GM21390 (cell line): ENCODE results near the gene C10orf90.

Source experiments
- ATAC-seq: cut with Tn5 transposase; IDR thresholded peaks from one replicate; pipeline ENCODE4 v1.9.1; 2021; ENCODE audit not compliant: unreplicated experiment

Gene C10orf90

DNA sequence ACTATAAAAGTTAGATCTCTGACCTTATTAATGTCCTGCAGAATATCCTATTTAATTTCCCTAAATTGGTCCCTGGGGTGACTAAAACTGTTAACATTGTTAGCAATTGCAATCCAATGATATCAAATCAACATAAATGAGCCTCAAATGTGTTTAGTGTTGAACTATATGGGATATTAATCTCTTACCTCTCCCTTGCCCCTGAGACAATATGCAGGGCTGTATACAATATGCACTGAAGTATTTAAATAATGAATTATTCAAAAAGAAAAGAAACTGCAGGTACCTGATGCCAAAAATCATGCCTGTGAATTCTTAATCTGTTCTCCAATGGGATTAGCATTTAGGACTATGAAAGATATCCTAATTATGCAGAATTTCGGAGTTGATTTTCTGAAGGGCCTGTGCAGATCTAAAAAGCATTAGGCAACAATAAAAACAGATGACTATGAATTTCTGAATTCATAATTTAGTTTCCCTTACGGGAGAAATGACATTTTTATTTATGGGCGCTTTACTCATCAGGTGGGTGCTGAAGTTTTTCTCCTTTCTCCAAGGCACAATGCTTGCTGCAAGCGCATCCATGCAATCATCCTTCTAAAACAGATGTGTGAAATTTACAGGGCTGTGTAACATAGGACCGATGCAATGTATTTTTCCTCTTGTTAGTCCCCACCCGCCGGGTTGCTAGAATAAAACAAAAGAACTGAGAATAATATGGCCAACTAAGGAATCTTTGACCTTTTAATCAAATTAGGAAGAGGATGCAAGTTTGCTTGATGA, 5.4 kb upstream of the C10orf90 start:
- no peak for ATAC-seq

DNA sequence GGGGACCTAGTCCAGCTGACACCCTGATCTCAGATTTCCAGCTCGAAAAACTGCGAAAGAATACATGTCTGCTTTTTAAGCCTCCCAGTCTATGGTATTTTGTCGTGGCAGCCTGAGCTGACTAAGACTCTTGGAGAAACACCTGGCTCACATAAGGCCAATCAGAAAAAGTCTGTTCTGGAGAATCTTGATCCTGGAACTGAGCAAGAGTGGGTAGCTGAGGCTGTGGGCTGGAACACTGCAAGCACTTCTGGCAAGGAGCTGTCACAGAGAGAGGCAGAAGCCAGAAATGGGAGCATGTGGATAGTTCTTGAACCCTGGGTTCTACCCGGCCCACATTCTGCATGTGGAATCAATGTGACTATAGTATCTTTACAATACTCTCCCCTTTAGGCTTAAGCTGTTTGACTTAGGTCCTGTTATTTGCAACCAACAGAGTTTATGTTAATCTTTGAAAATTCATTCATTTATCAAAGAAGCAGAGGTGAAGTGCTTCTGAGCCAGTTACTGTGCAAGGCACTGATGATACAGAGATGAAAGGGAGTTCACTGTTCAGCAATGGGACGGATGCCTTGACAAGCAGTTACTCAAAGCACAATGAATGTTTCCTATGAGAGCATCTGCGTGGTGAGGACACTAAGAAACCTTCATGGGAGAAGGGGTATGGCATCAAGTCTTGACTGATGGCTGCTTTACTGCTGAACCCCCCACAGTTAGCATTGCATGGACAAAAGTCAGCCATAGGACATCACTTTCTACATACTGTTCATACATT, 4.4 kb upstream of the C10orf90 start:
- no peak for ATAC-seq

DNA sequence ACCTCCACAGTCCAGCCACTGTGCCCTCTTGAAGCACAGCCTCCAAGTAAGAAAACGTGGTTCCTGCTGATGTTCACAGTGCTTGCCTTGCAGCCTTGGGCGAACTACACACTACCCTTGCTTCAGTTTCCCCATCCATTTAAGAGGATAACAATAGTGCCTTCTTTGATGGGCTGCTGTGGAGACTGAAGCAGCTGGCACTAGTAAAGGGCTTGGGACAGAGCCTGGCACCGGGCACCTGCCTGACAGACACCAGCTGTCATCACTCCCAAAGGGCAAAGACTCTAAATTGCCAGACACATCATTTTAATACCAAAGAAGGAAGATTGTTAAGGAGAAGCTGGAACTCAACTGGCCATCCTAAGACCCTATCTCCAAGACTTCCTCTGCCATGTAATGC, 3.1 kb upstream of the C10orf90 start:
- no peak for ATAC-seq

DNA sequence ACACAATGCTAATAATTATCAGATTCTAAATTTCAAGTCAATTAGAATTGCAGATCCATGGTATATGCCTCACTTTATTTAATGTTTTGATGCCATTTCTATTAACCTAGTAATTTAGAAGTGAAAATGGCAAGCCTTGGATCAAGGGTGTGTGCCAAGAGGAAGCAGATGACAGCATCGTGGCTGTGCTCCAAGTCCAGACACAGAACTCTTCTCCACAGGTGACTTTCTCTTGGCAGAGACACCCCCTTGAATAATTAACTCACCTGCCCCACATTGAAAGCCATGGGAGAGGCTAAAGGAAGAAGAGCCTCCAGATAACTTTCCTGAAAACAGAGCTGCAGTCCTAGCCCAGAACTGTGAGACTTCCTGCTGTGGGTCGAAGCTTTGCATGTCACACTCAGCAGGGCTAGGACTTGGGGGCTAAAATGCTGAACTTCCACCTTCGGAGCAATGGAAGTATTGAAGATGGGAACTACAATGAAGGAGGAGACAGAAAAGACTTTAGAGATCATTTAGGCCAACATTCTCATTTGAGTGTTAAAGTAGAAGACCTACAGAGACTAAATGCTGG, 996 bp upstream of the C10orf90 start:
- no peak for ATAC-seq

DNA sequence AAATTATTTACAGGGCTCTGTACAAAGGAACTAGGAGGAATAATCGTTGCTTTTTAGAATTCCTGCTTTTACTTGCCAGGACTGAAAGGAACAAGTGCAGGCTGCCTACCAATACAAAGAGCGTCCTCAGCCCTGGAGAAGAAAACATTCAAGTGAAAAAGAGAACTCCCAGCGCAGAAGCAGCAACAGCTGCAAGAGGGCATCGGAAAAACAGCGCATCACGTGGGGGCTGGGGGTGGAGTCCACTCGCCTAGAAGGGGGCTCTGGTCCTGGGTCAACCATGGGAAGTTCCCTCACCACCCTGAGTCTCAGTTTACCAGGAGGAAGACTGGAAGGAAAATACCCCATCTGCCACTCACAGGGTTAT, 385 bp upstream of the C10orf90 start:
- no peak for ATAC-seq

DNA sequence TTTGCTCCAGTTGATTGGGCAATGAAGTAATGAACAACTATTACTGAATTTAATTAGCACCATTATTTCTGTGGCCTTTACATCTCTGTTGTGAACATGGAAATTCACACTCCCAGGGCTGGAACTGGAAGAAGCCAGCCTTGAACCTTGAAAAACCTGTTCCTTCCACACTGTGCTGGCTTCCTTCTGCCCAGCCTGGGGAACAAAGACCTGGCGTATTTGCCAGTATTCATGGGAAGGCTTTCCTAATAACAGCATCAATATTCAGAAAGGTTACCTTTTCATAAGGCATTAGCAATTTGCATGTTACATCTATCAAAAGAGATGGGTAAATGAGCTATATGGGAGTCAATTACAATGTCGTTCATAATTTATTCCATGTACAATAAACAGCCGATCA, 1.3 kb downstream of the C10orf90 start:
- ATAC-seq: no peak

DNA sequence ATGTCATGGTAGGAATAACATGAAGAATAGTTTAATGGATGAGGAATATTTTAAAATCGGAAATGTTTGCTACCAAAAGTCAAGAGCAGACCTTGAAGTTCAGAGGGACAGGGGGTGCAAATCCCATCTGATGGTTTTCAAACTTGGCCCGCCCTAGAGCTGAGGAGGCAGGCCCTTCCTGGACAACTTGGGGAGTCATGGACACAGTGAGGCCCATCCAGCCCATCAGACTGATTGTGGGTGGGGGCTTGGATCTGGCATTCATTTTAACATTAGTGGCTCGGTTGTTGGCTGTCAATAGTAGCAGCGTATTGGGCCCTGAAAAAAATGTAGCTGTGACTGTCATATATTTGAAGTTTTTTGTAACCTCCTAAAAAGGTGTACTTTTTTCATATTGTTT, 2.0 kb downstream of the C10orf90 start:
- no peak for ATAC-seq

DNA sequence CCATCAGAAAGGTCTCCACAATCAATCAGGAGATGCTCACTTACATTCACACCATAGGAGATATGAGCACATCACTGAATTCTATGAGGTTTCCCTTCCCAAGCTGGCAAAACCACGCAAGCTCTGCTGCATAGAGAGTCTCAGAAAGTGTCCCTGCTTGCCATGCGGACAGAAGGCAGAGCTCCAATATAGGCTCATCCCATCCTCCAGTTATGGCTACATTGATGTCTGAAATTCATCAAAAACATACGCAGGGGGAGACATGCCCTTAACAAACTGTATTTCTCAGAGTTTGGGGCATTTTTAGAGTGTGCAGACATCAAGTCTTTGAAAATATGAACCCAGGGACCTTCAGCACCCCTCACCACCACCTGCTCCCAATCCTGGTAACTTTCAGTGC, 2.9 kb downstream of the C10orf90 start:
- ATAC-seq: no peak

DNA sequence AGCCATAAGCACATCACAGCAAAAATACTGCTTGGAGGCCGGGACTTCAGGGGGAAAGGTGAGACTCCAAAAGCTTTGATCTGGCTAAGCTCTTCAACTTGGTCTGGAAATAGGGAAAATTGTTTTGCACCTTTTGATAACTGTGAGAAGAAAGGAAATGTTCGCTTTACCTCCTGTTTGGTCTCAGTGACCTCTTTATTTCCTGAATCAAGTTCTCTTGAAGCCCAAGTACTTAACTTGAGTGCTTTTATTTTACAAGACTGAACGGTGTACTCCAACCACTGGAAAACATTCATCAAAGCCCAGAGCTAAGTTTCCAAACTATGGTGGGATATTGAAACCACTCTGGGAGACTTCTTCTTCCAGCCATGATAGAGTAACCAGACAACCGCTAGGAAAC, 5.3 kb downstream of the C10orf90 start:
- no peak for ATAC-seq

DNA sequence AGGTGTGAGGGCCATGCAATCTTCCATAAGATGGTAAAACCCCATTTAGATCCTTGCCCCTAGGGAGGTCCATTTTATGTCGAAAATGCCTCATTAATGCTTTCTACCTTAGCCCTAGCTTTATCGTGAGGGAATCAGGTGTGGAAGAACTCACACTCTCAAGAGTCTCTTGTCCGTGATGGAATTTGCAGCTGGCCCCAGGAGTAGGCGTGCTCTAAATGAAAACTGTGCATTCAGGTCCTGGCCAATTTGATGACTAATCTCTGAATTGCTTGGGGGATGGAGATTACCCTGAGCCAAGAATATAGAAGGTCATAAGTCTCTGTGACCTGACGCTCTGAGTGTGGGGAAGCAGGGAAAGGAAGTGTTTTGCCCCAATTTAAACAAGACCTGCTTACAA, 6.6 kb downstream of the C10orf90 start:
- ATAC-seq: no peak

DNA sequence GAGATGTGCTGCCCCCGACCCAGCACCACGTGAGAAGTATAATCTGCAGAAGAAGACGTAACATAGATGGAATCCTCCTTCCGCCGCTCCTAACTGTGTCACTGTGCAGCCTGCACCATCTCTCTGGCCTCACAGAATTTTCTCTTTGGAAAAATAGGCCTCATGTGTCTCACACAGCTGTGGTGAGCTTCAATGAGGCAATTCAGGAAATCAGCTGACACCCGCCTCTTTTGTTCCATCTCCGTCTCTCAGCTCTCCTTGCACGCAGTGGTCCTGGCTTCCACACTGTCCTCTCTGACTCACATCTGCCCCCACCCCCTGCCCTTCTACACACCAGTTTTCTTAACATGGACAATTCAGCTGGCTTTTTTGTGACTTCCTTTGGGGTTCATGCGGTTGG, 7.2 kb downstream of the C10orf90 start:
- ATAC-seq: no peak

DNA sequence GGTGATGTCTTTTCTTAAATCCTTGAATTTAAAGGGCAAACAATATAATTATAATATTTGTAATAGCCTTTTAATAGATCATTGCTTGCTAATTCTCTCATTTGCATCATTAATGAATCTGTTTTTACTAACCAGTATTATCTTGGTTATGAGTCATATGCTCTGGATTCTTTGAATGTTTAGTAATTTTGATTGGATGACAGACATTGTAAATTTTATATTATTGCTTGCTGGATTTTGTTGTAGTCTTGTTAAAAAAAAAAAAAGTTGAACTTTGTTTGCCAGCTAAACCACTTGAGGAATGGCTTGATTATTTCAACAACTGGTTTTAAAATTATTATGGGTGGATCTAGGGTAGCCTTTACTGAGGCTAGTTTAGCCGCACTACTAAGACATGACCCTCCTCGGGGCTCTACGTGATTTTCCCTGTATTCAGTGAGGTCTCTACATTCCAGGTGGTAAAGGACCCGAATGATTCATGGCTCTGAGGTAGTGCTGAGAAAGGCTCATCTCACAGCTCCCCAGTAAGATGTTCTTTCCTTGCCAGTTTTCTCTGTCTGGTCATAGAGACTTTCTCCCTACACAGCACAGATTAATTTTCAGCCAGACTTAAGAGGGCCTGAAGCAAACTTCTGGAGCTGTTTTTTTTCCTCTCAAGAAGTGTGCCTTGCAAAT, 8.5 kb downstream of the C10orf90 start:
- no peak for ATAC-seq

DNA sequence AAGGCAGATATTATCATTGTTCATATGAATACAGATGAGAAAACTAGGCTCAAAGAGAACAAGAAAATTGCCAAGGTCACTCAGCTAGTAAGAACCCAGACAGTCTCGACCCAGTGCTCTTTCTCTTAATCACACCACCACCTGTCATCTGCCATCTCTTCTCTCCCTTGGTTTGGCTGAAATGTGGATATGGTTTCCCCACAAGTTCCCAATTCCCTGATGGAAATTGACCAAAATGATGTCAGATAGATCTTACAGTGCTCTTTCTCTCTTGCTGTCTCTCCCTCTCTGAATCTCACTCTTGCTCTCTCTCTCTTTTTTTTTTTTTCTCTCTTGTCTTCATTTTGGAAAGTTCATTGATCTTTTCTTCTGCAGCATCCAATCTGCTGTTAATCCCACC, 9.1 kb downstream of the C10orf90 start:
- ATAC-seq: no peak

DNA sequence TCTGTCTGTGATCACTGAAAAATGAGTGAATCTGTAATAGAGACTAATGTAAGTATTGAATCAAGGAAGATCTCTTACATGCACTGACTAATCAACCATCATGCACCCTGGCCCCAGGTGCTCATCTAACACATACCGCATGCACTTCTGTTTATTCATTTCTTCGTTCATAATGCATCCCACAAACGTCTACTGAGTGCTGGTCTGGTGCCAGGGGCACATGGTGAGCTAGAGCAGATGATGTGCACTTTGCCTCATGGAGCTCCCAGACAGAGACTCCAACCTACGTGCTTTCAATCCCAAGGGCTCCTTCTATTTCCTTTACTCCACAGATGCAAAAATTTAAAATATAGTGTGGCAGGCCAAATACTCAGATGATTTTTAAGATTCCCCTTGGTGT, 10.7 kb downstream of the C10orf90 start:
- ATAC-seq: no peak

DNA sequence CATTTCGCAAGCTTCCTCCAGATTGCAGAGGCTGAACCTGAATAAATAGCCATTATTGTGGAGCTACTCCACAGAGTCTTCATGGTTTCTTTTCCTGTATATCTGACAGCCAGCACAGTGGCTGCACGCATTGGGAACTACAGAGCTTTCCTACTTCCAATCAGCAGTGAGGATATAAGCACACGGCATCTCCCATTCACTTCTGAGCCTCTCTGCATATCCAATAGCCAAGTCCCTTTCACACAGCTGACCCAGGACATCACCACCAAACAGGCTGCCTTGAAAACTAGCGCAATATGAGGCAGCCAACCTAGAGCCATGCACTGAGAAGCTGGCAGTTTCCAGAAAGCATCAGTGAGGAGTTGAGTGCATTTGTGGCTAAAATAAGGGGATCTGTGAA, 11.6 kb downstream of the C10orf90 start:
- no peak for ATAC-seq

DNA sequence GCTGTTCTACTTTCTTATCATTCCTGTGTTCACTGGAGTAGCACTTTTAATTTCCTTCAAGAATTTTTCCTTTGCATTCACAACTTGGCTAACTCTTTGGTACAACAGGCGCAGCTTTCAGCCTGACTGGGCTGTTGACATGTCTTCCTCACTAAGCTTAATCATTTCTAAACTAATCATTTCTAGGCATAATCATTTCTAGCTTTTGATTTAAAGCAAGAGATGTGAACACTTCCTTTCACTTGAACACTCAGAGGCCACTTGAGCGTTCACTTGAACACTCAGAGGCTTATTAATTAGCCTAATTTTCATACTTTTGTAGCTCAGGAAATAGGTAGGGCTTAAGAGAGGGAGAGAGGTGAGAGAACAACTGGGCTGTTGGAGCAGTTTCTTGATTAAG, 15.9 kb downstream of the C10orf90 start:
- no peak for ATAC-seq

DNA sequence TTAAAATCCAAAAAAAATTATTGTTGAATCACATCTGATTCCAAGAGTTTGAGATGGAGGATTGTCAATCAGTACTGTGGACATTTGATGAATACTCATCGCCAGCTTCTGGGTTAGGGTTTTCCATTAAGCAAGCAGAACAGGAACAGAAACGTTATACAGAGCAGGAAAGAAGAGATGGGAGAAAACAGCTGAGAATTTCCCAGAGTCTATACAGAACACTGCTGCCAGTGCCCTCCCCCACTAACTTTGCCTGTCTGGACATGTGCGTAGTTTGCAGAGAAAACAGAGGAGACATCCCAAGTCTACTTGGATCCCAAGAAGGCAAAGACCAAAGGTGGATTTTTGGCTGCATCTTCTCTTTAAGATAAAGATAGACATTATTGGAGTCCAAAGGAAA, 19.0 kb downstream of the C10orf90 start:
- no peak for ATAC-seq

DNA sequence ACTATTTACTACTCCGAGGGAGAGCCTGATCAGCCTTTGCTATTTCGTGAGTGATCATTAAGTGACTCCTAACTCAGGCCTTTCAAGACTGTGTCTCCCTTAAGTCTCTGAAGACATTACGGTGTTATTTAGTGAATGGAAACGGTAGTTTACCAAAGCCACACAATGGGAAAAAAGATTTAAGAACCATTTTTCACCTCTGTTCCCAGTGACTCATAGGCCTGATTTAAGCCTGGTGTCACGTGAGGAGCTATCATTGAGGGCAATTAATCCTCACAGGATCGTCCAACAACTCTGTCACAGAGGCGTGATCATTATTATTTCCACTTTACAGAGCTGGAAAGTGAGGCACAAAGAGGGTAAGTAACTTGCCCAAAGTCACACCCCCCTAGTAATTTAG, 20.3 kb downstream of the C10orf90 start:
- no peak for ATAC-seq

DNA sequence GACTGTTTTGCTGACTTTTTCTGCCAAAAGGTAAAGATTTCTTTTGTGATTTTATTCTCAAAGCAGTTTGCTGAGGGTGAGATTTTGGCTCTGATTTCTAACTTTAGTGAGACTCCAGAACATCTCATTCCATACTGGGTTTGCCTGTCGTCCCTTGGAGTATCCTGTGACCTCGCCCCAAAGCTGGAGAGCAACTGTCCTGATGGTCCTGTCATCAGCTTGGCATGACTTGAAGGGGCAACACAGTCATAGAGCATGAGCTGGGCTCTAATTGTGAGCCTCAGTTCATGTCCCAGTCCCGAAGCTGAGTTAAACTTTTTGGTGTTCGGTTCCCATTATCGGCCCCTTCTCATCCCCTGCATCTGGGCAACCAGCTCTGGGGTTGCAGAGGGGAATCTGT, 23.4 kb downstream of the C10orf90 start:
- no peak for ATAC-seq

DNA sequence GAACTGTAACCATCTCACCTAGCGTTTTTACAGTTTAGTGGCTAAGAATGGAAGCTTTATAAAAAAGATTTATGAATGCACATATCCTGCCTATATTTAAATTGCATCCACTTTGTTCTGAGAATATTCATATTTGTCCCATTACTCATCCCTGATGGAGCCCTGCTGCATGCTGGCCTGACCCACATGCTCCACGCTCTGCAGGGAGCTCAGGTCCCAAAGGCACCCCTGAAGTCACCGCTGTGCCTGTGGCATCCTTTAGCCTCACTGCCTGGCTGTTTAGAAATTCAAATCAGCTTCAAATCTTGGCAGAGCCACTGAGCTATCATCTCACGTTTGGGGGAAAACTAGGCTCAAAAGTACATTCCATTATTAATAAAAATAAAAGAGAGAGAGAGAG, 24.4 kb downstream of the C10orf90 start:
- ATAC-seq: no peak

DNA sequence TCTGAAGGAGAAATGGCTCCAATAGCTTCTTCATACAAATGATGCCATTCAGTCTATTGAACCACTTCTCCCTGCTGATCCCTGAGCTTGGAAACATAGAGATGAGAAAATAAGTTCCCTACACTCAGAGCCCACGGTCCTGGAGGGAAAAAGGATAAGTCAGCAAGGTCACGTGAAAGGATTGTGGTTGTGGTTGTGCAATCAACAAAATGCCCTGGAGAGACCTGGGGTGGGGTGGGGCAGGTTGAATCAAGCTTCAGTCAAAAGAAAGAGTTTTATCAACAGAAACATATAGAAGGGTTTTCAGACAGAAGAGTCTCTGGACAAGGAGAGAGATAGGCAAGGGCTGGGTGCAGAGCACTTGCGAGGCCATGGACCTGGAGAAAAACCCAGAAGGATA, 30.1 kb downstream of the C10orf90 start:
- no peak for ATAC-seq

DNA sequence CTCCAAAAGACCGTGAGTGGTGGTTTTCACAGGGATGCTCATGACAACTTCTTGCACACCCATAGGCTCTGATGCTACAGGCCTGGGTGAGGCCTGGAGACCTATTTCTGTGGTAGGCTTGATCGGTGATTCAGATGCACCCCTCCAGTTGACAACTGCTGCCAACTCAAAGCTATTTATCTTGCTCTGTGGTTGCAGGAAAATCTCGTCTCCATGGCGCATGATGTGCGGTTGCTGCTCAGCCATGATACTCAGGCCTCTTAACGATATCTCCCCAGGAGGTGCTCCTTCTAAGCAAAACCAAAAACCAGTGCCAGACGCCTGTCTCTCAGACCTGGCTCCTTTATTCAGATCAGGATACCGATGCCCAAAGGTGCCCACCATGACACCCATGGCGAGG, 31.4 kb downstream of the C10orf90 start:
- ATAC-seq: no peak
